A673 (cell line): ENCODE measurements around the gene KDM4B.

Source experiments
- CTCF ChIP-seq: fragments of 300-800, 200-600 bp; sonication (generic); conservative IDR thresholded peaks from 2 replicates; pipeline ENCODE4 v1.5.1; 2017; ENCODE audit warnings: low read depth, mild to moderate bottlenecking, antibody characterized with exemption, low read length, moderate library complexity, mixed read lengths
- EZH2 ChIP-seq: fragments of 200-600 bp; sonication (generic); IDR thresholded peaks from 2 replicates; pipeline ENCODE4 v1.6.1; 2017; ENCODE audit warnings: borderline replicate concordance, low read depth, mild to moderate bottlenecking, mixed read lengths, antibody characterized with exemption, low read length; ENCODE audit not compliant: poor library complexity, severe bottlenecking

- no peak for TF ChIP-seq CTCF
- no peak for TF ChIP-seq EZH2
Observed at GRCh38 chr19:5040544-5041167, 71.7 kb downstream of the KDM4B start.
